DND-41 (cell line): ENCODE data around the gene DPYD.

ENCODE experiments used
- ATAC-seq: fragments of 200-7000 bp; cut with Tn5 transposase; 3 replicates; pipeline ENCODE4 v1.9.1; 2021; ENCODE audit warnings: low read depth; ENCODE audit not compliant: insufficient read depth
- DNase-seq: peaks from one replicate; pipeline ENCODE4 v3.0.0-alpha.2; 2020
- H2AFZ ChIP-seq: 2 replicates; pipeline ENCODE4 v1.6.0; 2012; ENCODE audit warnings: low read depth, low read length
- H3K27ac ChIP-seq: 2 replicates; pipeline ENCODE4 v1.5.1; 2012; ENCODE audit warnings: low read length, inconsistent platforms
- H3K27me3 ChIP-seq: fragments of 200-600 bp; sonication (generic); 2 replicates; pipeline ENCODE4 v1.6.0; 2012; ENCODE audit warnings: low read length, mild to moderate bottlenecking, inconsistent platforms; ENCODE audit not compliant: insufficient read depth, poor library complexity
- H3K36me3 ChIP-seq: 2 replicates; pipeline ENCODE4 v1.5.1; 2012; ENCODE audit warnings: low read length, inconsistent platforms; ENCODE audit not compliant: insufficient read depth
- H3K4me1 ChIP-seq: 2 replicates; pipeline ENCODE4 v1.5.1; 2012; ENCODE audit warnings: mild to moderate bottlenecking, low read length; ENCODE audit not compliant: insufficient read depth
- H3K4me2 ChIP-seq: 2 replicates; pipeline ENCODE4 v1.6.0; 2012; ENCODE audit warnings: mild to moderate bottlenecking, moderate library complexity, low read length, inconsistent platforms; ENCODE audit not compliant: insufficient read depth
- H3K4me3 ChIP-seq, 2 experiments: fragments of 200-600 bp in 1 of 2; shearing (Covaris generic) in 1 of 2; 2 replicates each; pipeline ENCODE4 v1.5.1; 2012 to 2016; ENCODE audit warnings: inconsistent platforms in 2 of 2, low read length in 2 of 2, mild to moderate bottlenecking in 2 of 2, low read depth in 1 of 2, moderate library complexity in 1 of 2
- H3K79me2 ChIP-seq: 2 replicates; pipeline ENCODE4 v1.6.0; 2012; ENCODE audit warnings: low read length, inconsistent platforms; ENCODE audit not compliant: insufficient read depth
- H3K9ac ChIP-seq: 2 replicates; pipeline ENCODE4 v1.6.0; 2012; ENCODE audit warnings: low read depth, mild to moderate bottlenecking, inconsistent platforms, low read length, moderate library complexity
- H3K9me3 ChIP-seq: 2 replicates; pipeline ENCODE4 v1.5.1; 2012; ENCODE audit warnings: low read length, moderate library complexity, mild to moderate bottlenecking, inconsistent platforms; ENCODE audit not compliant: insufficient read depth, severe bottlenecking
- H4K20me1 ChIP-seq: 2 replicates; pipeline ENCODE4 v1.6.0; 2012; ENCODE audit warnings: low read length; ENCODE audit not compliant: insufficient read depth
- EZH2 ChIP-seq: IDR thresholded peaks from 3 replicates; pipeline ENCODE4 v1.6.1; 2012; ENCODE audit warnings: borderline replicate concordance, low read depth, mild to moderate bottlenecking, moderate library complexity, low read length, inconsistent platforms; ENCODE audit not compliant: severe bottlenecking
- TF ChIP-seq, protein P1 (sequence below): IDR thresholded peaks from 2 replicates; pipeline ENCODE4 v1.5.1; 2012; ENCODE audit warnings: borderline replicate concordance, low read length, moderate library complexity, mild to moderate bottlenecking; ENCODE audit not compliant: poor library complexity, severe bottlenecking; ENCODE audit errors: extremely low read depth

Gene DPYD

DNA sequence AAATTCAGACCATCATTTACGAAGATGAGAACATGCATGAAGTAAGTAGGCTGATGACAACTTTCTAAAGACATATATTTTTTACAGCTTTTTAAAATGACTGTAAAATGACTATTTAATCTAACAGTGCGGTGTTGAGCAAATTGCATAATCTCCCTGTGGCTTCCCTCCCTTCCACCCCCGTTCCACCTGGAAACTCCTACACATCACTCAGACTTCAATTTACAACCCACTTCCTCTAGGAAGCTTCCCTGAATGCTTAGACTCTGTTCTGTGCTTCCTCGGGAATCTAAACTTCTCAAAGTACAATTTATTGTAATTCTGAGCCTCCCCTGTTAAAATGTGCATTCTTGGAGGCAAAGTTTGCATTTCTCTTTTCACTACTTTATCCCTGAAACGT, 354.9 kb downstream of the DPYD start:
- H3K4me3 ChIP-seq, result no peak overlapping the region
- no peaks in the 10 kb centered on the region for H3K79me2 ChIP-seq
- no peaks in the 10 kb centered on the region for H3K4me1 ChIP-seq
- H2AFZ ChIP-seq, result no peak overlapping the region
- H3K27me3 ChIP-seq, result no peaks in the 10 kb centered on the region
- no peak for DNase-seq
- no peaks in the 10 kb centered on the region for H4K20me1 ChIP-seq
- no peaks in the 10 kb centered on the region for H3K9me3 ChIP-seq
- TF ChIP-seq EZH2, result no peak
- no peak overlapping the region for H3K27ac ChIP-seq
- ATAC-seq, result no peak
- no peak overlapping the region for H3K4me2 ChIP-seq
- peaks cover 19% of the 10 kb centered on the region; the same call in 1 of the 2 replicates for H3K36me3 ChIP-seq
- no peak overlapping the region for H3K9ac ChIP-seq

DNA sequence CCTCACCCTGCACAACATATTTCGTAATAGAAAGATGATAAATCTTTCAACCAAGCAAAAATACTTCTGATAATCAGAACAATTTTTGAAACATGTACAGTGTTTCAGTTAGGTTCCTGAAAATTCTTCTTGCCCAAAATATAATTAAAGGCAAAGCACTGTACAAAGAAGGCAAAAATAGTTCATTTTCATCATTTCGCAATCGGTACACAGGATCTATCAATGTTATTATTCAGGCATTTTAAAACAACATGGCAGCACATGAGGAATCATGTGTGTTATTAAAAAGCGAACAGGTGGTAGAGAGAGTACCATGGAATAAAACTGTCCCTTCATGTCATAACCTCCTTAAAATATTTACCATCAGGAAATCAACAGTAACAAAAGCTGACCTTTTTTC, 356.9 kb downstream of the DPYD start:
- Histone ChIP-seq H3K79me2 (no peaks in the 10 kb centered on the region), H2AFZ (no peak overlapping the region), H3K9me3 (no peaks in the 10 kb centered on the region), H3K27me3 (no peaks in the 10 kb centered on the region), H3K4me2 (no peak overlapping the region), H3K9ac (no peak overlapping the region), H3K27ac (no peak overlapping the region), H4K20me1 (no peaks in the 10 kb centered on the region), H3K4me3 (no peak overlapping the region), H3K4me1 (no peaks in the 10 kb centered on the region), H3K36me3 (peaks cover 15% of the 10 kb centered on the region; the same call in 1 of the 2 replicates)
- TF ChIP-seq, protein P1, sequence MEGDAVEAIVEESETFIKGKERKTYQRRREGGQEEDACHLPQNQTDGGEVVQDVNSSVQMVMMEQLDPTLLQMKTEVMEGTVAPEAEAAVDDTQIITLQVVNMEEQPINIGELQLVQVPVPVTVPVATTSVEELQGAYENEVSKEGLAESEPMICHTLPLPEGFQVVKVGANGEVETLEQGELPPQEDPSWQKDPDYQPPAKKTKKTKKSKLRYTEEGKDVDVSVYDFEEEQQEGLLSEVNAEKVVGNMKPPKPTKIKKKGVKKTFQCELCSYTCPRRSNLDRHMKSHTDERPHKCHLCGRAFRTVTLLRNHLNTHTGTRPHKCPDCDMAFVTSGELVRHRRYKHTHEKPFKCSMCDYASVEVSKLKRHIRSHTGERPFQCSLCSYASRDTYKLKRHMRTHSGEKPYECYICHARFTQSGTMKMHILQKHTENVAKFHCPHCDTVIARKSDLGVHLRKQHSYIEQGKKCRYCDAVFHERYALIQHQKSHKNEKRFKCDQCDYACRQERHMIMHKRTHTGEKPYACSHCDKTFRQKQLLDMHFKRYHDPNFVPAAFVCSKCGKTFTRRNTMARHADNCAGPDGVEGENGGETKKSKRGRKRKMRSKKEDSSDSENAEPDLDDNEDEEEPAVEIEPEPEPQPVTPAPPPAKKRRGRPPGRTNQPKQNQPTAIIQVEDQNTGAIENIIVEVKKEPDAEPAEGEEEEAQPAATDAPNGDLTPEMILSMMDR, result no peak
- no peak for TF ChIP-seq EZH2
- ATAC-seq, result no peak
- DNase-seq, result no peak

DNA sequence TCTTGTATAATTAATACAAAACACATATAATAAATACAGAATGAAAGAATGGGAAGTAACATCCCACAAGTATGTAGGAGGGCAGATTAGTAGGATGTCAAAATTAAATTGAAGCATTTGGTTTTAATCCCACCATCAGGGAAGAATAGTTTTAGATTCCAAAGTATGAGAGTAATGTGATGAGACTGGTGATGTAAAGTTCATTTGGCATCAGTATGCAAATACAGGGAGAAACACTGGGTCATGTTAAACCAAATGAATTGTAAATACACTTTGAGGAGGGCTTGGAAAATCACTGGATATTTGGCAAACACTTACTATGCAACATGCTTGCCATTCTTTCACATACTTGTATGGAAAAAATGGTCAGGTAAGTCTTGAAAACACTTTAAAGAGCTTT, 358.8 kb downstream of the DPYD start:
- DNase-seq (no peak), ATAC-seq (no peak)
- Histone ChIP-seq H2AFZ (no peak overlapping the region), H3K36me3 (peaks cover 24% of the 10 kb centered on the region), H3K9ac (no peak overlapping the region), H3K9me3 (no peaks in the 10 kb centered on the region), H3K4me3 (no peak overlapping the region), H3K4me2 (no peak overlapping the region), H3K27me3 (no peaks in the 10 kb centered on the region), H4K20me1 (no peaks in the 10 kb centered on the region), H3K27ac (no peak overlapping the region), H3K4me1 (no peaks in the 10 kb centered on the region), H3K79me2 (no peaks in the 10 kb centered on the region)
- TF ChIP-seq, protein P1, result no peak
- TF ChIP-seq EZH2, result no peak

DNA sequence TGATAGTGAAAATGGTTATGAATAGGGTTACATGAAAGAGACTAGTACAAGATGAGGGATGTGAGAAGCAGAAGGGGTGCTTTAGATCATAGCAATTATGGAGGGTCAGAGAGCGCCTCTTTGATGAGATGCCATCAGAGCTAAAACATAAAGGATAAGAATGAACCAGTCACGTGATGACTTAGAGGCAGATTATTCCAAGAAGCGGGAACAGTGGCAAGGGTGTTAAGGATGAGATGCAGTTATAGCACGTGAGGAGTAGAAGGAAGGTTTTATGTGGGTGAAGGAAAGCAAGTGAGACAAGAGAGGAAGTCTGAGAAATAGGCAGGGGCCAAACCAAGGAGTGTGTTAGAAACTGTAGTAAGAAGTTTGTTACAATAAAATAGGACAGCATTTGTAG, 360.1 kb downstream of the DPYD start:
- Histone ChIP-seq H2AFZ (no peak overlapping the region), H4K20me1 (no peaks in the 10 kb centered on the region), H3K9me3 (no peaks in the 10 kb centered on the region), H3K27me3 (no peaks in the 10 kb centered on the region), H3K36me3 (peaks cover 24% of the 10 kb centered on the region), H3K4me1 (no peaks in the 10 kb centered on the region), H3K4me2 (no peak overlapping the region), H3K27ac (no peak overlapping the region), H3K4me3 (no peak overlapping the region), H3K79me2 (no peaks in the 10 kb centered on the region), H3K9ac (no peak overlapping the region)
- DNase-seq (no peak), ATAC-seq (no peak)
- TF ChIP-seq, protein P1, result no peak
- no peak for TF ChIP-seq EZH2
